NCI-H774 (cell line): ENCODE measurements around the gene MALL.
"Not testable (repeated sequence)": the region's sequence is repeated elsewhere in the genome, so short reads cannot be mapped to it uniquely, and the experiment has no call there.

Experiments
- DNase-seq: peaks from one replicate; lab custom pipeline; 2025; lab: John Stamatoyannopoulos, UW

The MALL gene

GRCh38 chr2:110050222-110050621, 65.4 kb downstream of the MALL start:
- not testable (repeated sequence) for DNase-seq

GRCh38 chr2:110049769-110050168, 65.9 kb downstream of the MALL start:
- not testable (repeated sequence) for DNase-seq

GRCh38 chr2:110048255-110049197, 67.1 kb downstream of the MALL start:
- not testable (repeated sequence) for DNase-seq

GRCh38 chr2:110047225-110047624, 68.4 kb downstream of the MALL start:
- DNase-seq = not testable (repeated sequence)

- DNase-seq = not testable (repeated sequence)
These were observed 73.5 kb downstream of the MALL start for GRCh38 chr2:110041941-110042660.

GRCh38 chr2:110037336-110037735, 78.3 kb downstream of the MALL start:
- DNase-seq = not testable (repeated sequence)

GRCh38 chr2:110035384-110035783, 80.2 kb downstream of the MALL start:
- not testable (repeated sequence) for DNase-seq

GRCh38 chr2:110034935-110035334, 80.7 kb downstream of the MALL start:
- DNase-seq = not testable (repeated sequence)
